GM12892 (cell line): ENCODE results near the gene DYNLL1.

Source experiments
- POLR2A ChIP-seq: IDR thresholded peaks from 2 replicates; pipeline ENCODE4 v1.6.1; 2011; ENCODE audit warnings: low read depth, low read length, control low read depth
- POLR2AphosphoS5 ChIP-seq: IDR thresholded peaks from 2 replicates; pipeline ENCODE4 v1.6.1; 2011; ENCODE audit warnings: low read depth, low read length, control low read depth

- TF ChIP-seq POLR2AphosphoS5 (no peak), POLR2A (no peak)
Measured at GRCh38 chr12:120522568-120522967, 26.7 kb downstream of the DYNLL1 start.
